T follicular helper cell (primary cell): ENCODE measurements around the gene CPSF6.
"Not testable (repeated sequence)": the region's sequence is repeated elsewhere in the genome, so short reads cannot be mapped to it uniquely, and the experiment has no call there.

Source experiments
- DNase-seq: peaks from one replicate; pipeline ENCODE4 v3.0.0-alpha.2; 2020; ENCODE audit warnings: low read depth
- total RNA-seq, 2 experiments: gene quantifications; one replicate each; lab custom pipeline; 2026; lab: John Stamatoyannopoulos, UW

The CPSF6 gene
- total RNA-seq, result 143 to 158 reads per million in 2 experiments

GRCh38 chr12:69239352-69239921 lies at the start of gene CPSF6:
CPSF6 (plus strand) TSS chr12:69239569; CDS start chr12:69239647, 78 bp downstream.
- DNase-seq, result peak; percentile 94

- DNase-seq, result no peak
Observed at GRCh38 chr12:69196302-69197288, 42.8 kb upstream of the CPSF6 start.

GRCh38 chr12:69199976-69200375 lies 39.4 kb upstream of the CPSF6 start:
- not testable (repeated sequence) for DNase-seq

GRCh38 chr12:69204191-69204590 lies 35.2 kb upstream of the CPSF6 start:
- no peak for DNase-seq

- no peak for DNase-seq
Observed at GRCh38 chr12:69210661-69211060, 28.7 kb upstream of the CPSF6 start.

- no peak for DNase-seq
Observed at GRCh38 chr12:69211160-69211559, 28.2 kb upstream of the CPSF6 start.

GRCh38 chr12:69214169-69214568 lies 25.2 kb upstream of the CPSF6 start:
- DNase-seq, result no peak

GRCh38 chr12:69225251-69225910 lies 14.0 kb upstream of the CPSF6 start:
- DNase-seq, result no peak

GRCh38 chr12:69231479-69231878 lies 7.9 kb upstream of the CPSF6 start:
- DNase-seq, result no peak

GRCh38 chr12:69238589-69239351 lies 599 bp upstream of the CPSF6 start:
- no peak for DNase-seq

- peak; percentile 30 for DNase-seq
Observed at GRCh38 chr12:69239922-69240630, 707 bp downstream of the CPSF6 start.

- no peak for DNase-seq
Observed at GRCh38 chr12:69240631-69240995, 1.2 kb downstream of the CPSF6 start.

GRCh38 chr12:69241438-69242092 lies 2.2 kb downstream of the CPSF6 start:
- no peak for DNase-seq

GRCh38 chr12:69243099-69244084 lies 4.0 kb downstream of the CPSF6 start:
- DNase-seq, result no peak

GRCh38 chr12:69247268-69248018 lies 8.1 kb downstream of the CPSF6 start:
- no peak for DNase-seq

GRCh38 chr12:69252033-69252432 lies 12.7 kb downstream of the CPSF6 start:
- no peak for DNase-seq

GRCh38 chr12:69254046-69254445 lies 14.7 kb downstream of the CPSF6 start:
- no peak for DNase-seq

- DNase-seq, result no peak
Observed at GRCh38 chr12:69254862-69255261, 15.5 kb downstream of the CPSF6 start.

- no peak for DNase-seq
Observed at GRCh38 chr12:69258655-69259054, 19.3 kb downstream of the CPSF6 start.
